Epithelial cell of proximal tubule (primary cell): Measurements from ENCODE around the gene SUSD3. TPM values are rescaled to one million over a fixed set of nuclear protein-coding genes. Genes with fewer than 3 reads are reported as not detected.

Source experiments
- DNase-seq: peaks from one replicate; pipeline ENCODE4 v3.0.0-alpha.2; 2011; ENCODE audit warnings: low read depth
- H3K4me3 ChIP-seq: 2 replicates; pipeline ENCODE4 v1.5.1; 2011; ENCODE audit warnings: low read depth, mild to moderate bottlenecking, low read length
- CTCF ChIP-seq: conservative IDR thresholded peaks from 2 replicates; pipeline ENCODE4 v1.5.1; 2012; ENCODE audit warnings: low read depth, mild to moderate bottlenecking, low read length
- total RNA-seq: library from RNA; depleted of rRNA; stranded (reverse); fragments of >200 nt; gene quantifications from 2 replicates; pipeline ENCODE4 v1.2.3, GENCODE V29; 2015

The SUSD3 gene
- total RNA-seq, 1 donor from 2014 or later, result 2.9 TPM

GRCh38 chr9:93077367-93077766 lies 18.9 kb downstream of the SUSD3 start:
- no peak for TF ChIP-seq CTCF
- DNase-seq, result no peak

GRCh38 chr9:93077811-93078210 lies 19.3 kb downstream of the SUSD3 start:
- DNase-seq, result no peak
- H3K4me3 ChIP-seq, result no peak overlapping the region
- TF ChIP-seq CTCF, result no peak

More at GRCh38 chr9:93077367-93077766, 18.9 kb downstream of the SUSD3 start:
- H3K4me3 ChIP-seq, result no peak overlapping the region

GRCh38 chr9:93079371-93079770 lies 20.9 kb downstream of the SUSD3 start:
- DNase-seq, result no peak
- no peak for TF ChIP-seq CTCF
- no peak overlapping the region for H3K4me3 ChIP-seq

GRCh38 chr9:93080406-93080805 lies 21.9 kb downstream of the SUSD3 start:
- H3K4me3 ChIP-seq, result no peak overlapping the region
- no peak for TF ChIP-seq CTCF
- DNase-seq, result no peak

- H3K4me3 ChIP-seq, result no peak overlapping the region
- no peak for DNase-seq
- TF ChIP-seq CTCF, result no peak
Observed at GRCh38 chr9:93081081-93081529, 22.6 kb downstream of the SUSD3 start.

- no peak for DNase-seq
- no peak overlapping the region for H3K4me3 ChIP-seq
- no peak for TF ChIP-seq CTCF
Observed at GRCh38 chr9:93081931-93082330, 23.4 kb downstream of the SUSD3 start.

- no peak for TF ChIP-seq CTCF
Observed at GRCh38 chr9:93082841-93083411, 24.4 kb downstream of the SUSD3 start.

More at GRCh38 chr9:93082841-93083411, 24.4 kb downstream of the SUSD3 start:
- no peak overlapping the region for H3K4me3 ChIP-seq
- DNase-seq, result no peak
